GM19043 (cell line): ENCODE results near the gene MAP3K15.

ENCODE experiments used
- ATAC-seq: cut with Tn5 transposase; IDR thresholded peaks from one replicate; pipeline ENCODE4 v1.9.1; 2021; ENCODE audit warnings: low read depth; ENCODE audit not compliant: unreplicated experiment

Gene MAP3K15

DNA sequence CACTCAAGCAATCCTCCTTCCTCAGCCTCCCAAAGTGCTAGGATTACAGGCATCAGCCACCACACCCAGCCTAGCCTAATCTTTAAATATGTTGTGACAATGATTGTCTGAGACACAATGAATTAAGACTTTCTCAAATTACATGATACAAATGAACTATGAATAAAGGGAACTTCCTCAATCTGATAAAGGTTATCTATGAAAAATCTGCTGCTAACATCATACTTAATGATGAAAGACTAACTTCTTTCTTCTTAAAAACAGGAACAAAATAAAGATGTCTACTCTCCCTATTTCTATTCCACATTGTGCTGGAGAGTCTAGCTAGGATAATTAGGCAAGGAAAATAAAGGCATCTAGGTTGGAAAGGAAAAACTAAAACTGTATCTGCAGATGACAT lies 111.6 kb downstream of the MAP3K15 start:
- ATAC-seq, result no peak

DNA sequence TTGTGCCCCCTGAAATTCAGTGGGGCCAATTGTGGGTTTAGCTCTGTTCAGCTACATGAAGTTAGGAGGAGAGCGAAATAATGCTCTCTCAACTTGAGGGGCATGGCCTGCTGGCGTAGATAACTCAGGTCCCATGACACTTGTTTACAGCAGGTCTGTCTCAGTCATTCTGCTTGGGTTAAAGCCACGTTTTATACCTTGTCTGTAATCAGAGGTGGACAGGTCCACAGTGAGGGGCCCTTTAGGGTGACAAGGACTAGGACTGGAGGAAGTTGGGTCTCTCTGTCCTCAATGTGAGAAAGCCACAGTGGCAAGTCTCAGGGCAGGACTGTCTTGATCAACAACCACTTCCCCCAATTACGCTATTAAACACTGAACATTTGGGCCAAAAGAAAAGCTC lies 122.6 kb downstream of the MAP3K15 start:
- no peak for ATAC-seq

DNA sequence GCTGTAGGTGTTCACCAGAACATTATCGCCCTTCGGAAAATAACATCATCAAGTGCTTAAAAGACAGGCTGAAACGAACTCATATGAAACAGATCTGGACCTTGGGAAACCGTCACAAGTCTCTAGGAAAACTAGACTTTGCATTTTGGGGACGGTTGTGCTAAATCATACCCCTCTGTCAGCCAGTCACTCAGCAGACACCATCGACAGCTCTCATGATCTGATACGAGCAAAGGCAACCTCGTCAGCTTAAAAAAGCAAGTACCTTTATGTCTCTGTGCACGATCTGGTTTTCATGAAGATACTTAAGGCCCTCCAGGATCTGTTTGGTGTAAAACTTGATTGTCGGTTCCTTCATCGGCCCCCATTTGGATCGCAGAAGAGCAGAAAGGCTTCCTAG lies 123.2 kb downstream of the MAP3K15 start:
- ATAC-seq, result no peak

DNA sequence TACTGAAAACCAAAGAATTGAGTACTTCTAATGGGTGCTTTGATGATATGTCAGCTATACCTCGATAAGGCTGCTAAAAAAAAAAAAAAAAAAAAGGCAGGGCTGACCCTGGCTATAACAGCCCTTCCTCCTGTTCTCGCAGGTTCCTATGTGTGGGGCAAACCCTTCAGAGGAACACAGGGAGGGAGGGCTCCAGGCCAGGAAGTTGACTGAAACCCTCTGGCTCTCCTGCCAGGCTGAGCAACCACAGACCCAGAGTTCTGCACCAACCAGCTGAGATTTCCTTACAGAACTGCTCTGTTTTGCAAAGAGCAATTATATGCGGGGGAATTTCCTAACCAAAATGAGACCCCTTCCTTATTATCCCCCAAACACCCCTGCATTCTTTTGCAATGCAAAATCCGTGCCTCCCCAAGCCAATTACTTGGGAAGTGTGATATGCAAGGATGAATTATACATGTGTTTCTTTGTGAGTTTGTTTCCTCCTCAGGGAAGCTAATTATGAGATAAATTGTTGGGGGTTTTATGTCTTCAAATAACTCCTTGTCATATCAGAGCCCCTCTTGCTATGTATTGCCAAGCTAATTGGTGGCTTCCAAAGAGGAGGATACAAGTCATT lies 126.0 kb downstream of the MAP3K15 start:
- ATAC-seq, result no peak

DNA sequence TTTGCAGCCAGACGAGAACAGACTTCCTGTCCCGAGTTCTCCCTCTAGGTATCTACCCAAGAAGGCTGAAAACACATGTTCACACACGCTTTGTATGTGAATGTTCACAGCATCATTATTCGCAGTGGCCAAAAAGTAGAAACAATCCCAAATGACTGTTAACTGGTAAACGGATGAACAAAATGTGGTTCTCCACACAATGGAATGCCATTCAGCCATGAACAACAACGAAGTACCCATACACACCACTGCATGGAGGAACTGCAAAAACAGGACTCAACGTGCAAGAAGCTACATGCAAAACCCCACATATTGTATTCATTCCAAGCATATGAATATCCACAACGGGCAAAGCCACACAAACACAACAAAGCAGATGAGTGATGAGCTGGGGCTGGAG lies 126.6 kb downstream of the MAP3K15 start:
- ATAC-seq, result no peak

DNA sequence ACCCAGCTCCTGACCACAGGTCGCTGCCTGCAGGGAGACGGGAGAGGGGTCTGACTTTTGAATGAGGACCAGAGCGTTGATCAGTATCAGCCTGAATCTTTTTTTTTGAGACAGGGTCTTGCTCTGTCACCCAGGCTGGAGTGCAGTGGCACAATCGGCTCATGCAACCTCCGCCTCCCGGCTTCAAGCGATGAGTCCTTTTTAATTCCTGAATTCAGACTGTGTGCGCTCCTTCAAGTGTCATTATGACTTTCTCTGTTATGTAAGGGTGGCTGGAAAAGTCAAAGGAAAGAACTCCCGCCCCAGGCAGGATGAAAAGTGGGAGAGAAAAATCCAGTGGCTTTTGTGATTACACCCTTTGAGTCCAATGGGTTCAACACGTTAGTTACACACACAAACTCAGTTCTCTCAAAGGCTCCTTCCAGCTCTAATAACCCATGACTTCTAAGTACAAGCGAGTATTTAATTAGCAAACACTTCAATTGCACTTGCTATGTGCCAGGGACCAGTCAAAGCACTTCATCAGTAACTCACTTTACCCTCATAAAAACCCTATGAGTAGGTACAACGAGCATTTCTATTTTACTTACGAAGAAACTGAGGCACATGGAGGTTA lies 127.1 kb downstream of the MAP3K15 start:
- no peak for ATAC-seq

DNA sequence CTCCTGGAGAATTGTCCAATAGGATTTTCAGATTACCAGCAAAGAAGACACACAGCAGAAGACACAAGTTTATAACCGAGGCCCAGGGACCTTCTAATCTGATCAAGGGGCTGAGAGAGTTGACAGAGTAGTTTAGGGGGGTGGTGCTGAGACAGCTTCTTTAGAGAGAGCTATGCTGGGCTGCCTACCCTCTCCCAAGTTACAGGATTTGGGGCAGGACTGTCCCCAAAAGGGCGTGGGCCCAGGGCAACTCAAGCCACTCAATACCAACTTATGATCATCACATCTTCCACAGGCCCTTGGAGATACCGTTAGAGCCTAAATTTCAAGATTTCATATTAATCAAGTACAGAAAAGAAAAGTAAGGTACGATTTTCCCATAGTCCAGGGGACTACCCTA lies 128.6 kb downstream of the MAP3K15 start:
- no peak for ATAC-seq

DNA sequence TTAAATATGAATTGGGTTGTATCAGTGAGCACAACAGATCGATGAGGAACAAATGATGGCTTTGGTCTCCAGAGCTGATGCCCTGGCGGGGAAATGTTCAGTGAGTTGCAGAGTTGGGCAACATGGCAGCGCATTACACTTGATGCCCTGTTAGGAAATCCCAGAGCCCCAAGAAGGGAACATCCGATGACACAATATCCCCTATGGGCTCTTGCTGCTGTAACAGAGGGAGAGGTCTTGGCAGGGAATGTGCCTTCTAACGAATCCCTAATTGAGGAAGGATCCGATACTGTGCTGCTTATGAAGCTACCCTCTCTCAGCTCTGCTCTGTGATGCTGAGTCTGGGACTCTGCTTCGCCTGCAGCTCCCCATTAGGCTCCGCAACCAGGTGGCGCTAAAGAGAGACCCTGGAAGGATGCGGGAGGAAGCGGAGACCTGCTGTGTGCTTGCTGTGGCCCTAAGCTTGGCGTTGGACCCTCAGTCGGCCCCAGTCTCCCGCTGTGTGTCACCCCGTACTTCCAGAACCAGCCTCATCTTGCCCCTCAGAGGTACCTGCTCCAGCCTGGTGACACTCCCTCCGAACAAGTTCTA lies 132.7 kb downstream of the MAP3K15 start:
- peak; percentile 81 for ATAC-seq

DNA sequence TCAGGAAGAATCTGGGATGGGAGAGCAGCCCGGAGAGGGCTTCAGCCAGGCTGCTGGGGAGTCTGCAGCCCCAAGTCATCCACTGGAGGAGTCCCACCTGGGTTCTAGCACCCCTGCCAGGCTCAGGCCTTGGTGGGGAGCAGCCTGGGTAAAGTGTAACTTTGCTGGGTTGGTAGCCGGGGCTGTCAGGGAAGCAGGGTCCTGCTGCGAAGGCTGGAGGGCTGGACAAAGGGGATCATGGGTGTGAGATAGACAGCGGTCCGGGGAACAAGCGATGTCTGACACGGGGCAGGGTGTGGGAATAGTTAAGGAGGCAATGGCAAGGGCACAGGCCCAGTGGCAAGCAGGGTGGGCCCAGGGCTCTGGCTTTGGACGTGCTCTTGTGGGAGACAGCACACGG lies 134.0 kb downstream of the MAP3K15 start:
- no peak for ATAC-seq

DNA sequence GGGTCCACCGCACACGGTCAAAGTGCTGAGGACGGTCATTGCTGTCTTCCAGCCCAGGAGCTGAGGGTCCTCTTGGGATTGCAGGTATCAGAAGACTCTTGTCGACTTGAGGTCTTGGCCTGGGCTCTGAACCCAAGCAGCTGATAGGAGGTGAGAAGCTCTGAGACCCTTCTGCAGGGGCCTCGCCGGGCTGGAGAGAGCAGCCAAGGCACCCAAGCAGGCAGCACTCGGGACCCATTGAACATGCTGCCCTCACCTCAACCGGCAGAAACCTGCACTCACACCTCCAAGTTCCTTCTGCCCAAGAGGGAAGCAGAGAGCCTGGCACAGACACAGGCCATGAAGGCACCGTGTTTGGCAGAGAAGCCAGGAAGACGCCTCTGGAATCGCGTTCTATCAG lies 137.5 kb downstream of the MAP3K15 start:
- ATAC-seq, result no peak

DNA sequence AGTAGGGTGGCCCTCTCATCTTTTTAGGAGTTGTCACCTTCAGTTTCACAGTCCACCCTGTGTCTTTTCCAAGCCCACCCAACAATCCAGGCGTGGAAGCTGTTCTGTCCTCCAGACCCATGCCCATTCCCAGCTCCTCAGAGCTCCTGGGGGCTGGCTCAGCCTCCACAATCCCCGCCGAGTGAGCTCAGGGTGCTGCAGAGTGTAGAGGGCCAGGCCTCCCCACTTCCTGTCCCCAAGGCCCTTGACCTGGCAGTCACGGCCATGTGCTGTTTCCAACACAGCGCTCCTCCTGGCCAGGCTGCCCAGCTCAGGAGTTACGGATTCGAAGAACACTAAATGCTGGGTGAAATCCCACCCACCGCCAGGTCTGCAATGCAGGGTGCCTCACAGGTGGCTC lies 139.8 kb downstream of the MAP3K15 start:
- ATAC-seq, result no peak

DNA sequence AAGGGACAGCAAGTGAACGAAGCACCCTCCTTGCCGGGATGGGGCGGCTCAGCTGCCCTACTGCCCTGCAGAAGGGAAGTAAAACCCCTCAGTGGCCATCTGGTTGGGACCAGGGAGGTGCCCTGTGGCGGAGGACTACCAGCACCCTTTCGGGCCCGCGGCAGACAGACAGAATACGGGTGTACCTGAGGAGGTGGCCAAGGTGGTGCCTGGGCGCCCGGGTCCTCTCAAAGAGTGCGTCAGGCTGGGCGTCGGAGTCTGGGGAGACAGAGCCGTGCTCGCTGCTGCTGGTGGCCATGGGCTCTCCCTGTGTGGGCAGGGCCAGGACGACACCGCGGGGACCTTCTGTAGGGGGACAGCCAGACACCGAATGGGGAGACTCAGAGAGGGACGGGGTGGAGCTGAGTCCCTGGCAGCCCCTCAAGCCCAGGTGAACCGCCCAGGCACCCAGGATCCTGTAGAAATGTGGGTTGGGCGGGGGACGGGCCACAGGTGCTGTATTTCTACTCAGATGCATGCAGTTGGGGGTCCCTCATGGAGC lies 141.9 kb downstream of the MAP3K15 start:
- ATAC-seq, result no peak

DNA sequence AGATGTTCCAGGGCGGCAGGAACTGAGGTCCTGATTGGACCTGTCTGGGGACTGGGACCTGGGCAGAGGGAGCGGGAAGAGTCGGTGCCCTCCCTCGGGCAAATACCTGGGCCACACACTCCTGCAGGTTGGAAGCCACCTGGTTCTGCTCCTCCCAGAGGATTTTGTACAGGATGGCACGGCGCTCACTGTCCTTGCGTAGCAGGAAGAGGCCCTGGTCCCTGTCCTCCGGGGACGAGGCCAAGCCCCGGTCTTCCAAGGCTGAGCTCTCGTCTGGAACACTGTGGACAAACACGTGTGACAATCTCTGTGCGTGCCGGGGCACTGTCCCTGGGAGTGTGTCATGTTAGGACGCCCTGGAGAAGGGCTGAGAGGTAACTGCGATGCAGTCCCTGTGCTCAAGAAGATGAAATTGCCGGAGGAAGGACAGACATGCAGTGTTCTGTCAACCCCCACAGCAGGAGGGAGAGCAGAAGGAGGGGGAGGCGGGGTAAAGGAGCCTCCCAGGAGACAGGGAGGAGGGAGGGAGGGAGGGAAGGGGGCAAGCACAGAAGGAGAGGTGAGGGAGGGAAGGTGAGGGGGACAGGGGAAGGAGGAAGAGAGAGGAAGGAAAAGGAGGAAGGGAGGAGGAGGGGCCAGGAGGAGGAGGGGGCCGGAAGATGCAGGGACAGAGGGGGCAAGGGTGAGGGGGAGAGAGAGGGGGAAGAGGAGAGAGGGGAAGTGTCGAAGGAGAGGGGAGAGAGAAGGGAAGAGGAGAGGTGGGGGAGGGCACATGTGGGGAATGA lies 142.6 kb downstream of the MAP3K15 start:
- peak; percentile 37 for ATAC-seq

DNA sequence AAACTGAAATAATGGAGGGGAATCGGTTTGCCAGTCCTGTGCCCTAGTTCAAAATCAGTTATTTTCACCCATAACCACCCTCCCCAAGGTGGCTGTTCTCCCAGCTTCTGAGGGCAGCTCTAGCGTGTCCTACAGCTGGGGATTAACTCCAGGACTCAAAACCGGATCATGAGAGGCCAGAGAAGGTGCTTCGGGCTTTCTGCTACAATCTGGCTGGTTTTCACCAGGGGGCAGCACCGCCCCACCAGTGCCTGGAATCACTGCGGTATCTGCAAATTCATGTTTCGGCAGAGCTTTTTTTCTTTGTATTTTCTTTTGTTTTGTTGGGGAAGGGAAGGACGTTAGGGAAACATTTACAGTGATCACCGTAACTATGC lies 143.2 kb downstream of the MAP3K15 start:
- ATAC-seq, result peak; percentile 76

DNA sequence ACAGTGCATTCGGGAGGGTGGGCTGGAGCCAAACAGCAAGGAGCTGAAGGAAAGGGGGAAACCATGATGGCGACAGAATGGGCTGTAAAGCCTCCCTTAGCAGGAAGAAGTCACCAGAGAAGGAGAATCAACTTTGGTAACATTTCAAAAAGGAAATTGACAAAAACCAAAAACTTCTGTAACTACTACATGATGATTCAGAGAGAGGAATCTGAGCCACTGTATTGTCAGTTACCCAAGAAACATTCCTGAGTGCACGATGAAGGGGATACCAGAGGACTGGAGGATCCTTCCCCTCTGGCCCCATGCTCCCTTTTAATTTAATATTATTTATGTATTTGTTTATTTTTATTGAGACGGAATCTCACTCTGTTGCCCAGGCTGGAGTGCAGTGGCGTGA lies 145.2 kb downstream of the MAP3K15 start:
- ATAC-seq, result no peak

DNA sequence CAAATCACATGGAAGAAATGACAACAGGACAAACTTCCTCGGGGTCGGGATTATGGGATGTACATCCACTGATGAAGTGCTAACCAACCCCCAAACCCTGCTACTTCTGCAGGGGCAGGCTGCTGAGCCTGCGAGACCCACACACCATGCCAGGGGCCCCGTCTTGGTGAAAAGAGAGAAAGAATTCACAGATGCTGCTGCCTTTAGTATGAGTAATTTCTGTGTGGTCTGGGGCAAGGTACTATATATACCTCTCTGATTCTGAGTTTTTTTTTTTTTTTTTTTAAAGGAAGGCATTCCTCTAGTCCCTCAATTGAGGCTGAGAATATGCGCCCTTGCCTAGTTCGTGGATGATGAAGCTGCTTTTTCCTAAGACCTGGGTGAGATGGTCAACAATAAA lies 146.7 kb downstream of the MAP3K15 start:
- ATAC-seq, result no peak

DNA sequence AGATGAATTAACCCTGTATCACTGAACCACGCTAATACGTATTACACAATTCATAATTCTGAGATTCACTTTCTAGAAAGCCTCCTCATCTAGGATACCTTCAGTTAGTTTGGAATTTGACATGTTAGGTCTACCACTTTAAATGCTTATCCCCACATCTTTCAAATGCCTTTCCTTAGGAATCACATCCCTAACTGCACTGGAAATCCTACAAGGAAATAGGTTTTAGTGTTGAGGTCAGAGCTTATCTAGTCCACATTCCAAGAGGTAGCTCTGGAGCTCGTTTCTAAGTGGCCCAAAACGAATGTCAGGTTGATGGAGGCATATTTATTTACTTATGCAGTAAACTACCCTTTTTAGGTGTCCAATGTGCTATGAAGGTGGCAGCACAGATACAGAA lies 153.6 kb downstream of the MAP3K15 start:
- no peak for ATAC-seq

DNA sequence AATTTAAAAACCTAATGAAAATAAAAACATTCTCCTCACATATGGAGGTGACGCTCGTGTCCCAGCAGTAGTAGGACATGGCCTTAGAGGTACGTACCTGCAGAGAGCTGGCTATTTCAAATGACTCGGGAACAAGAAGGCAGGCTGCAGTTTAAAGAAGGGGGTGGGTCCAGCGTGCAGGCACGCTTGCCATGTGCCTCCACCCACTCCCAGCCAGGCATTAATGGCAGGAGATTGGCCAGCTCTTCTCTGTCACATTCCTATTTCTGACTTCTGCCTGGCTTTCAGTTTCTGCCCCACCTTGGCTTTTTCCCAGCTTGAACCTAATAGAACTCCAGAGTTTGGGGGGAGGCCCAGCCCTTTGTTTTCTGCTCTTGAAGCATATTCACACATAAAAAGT lies 154.4 kb downstream of the MAP3K15 start:
- ATAC-seq, result no peak

DNA sequence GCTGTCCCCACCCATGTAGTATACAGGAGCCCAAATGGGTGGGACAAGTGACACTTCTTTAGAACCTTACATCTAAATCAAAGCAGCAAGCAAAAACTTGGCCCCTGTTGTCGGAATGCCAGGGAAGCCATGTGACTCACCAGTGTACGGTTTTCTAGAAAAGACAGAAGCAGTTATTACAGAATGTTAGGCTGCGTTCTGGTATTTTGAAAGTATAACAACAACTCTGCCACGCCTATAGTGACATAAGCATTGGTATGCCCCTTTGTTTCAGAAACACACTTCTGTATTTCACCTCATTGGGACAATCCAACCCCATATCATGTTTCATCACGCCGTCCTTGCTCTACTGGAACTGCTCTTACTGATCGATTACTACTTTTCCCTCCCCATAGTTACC lies 156.8 kb downstream of the MAP3K15 start:
- ATAC-seq, result no peak

DNA sequence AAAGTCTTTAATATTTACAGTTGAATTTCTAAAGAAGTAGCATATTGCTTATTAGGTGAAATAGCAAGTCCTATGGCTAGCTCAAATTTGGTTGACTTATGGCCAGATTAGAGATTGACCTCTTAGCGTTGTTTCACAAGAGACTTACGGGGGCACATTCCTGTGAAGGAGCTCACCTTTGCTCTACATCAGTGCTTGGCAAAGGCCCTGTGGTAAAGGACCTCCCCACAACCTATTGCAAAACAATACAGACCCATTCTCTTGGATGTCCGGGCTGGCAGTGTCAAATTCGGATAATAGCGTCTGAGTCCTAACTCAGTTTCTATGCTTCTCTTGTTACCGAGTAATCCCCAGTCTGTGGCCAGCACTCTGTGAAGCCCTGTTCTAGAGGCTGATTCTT lies 160.7 kb downstream of the MAP3K15 start:
- no peak for ATAC-seq

DNA sequence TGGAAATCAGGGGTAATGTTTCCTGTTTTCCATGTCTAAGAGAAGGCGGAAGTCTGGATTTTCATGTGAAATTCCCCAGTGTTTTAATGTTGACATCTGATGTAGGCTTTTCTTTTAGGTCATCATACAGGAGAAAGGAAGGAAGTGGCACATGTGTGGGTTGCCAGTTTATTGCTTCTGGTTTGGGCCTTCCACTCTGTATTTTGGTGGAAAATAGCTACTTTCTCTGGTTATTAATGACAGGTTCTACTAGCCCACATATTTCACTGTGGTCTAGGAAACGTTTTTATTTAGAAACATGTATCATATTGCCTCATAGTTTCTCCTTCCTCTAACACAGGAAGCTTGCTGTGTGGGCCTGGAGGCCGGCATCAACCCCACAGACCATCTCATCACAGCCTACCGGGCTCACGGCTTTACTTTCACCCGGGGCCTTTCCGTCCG lies 164.3 kb downstream of the MAP3K15 start:
- ATAC-seq, result peak; percentile 88
